ENCODE results near the gene PTCD3.

GRCh38 chr2:86107031-86107430, 996 bp downstream of the PTCD3 start:
- no peak for TF ChIP-seq CTCF (IDR thresholded peaks at IDR 0.05)
- no peak for TF ChIP-seq POLR2A (IDR thresholded peaks at IDR 0.05)

Data from Peyer's patch (tissue), 4 donors.